ENCODE measurements around the gene ZNF629.
A peak's percentile ranks its signal among the peaks of the same experiment; 100 is the strongest.

The ZNF629 gene

DNA sequence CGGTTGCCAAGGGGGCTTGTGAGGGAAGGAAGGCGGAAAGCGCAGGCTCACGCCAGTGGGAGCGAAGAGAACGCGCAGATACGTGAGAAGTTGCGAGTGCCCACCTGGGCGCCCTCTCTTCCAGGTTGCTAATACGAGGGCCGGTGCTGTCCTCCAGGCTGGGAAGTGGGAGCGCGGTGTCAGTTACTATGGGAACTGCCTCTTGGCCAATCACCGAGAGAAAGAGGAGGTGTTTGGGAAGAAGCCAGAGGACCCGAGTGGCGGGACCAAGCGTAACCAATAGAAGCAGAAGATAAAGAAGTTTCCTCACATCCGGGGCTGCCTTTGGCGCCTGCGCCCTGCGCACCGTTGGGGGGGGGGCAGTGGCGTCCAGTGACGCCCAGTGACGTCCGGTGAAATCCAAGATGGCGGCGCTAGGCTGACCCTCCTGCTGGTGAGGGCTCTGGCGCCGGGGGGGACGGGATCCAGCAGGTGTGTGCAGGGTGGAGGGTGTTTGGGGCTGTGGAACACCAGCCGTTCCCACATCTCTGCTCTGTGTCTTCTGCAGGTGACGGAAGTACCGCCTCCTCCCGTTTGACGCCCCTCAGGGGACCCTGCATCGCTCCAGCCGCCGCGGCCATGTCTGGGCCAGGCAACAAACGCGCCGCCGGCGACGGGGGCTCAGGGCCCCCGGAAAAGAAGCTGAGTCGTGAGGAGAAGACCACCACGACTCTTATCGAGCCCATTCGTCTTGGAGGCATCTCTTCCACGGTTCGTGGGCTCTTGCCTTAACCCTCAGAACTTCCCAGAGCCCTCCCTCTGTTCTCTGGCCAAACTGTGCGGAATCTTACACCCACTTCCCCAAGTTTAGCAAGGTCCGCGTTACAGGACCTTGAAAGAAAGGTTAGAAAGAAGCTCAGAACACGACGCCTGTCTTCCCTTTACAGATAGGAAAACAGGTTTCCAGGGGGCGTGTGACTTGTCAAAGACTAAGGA lies 24.8 kb downstream of the ZNF629 start, which contains the start of the genes CFAP119 and RNF40:
Gene CFAP119 (minus strand): TSS at position 135 of the 975 bp plus-strand sequence. CDS start 314 bp downstream, outside the sequence.
Gene RNF40 (plus strand): TSS at position 395 of the 975 bp plus-strand sequence. CDS start 224 bp downstream, at position 619.
- Histone ChIP-seq H2AFZ (ENCODE audit: low read length) (peak within 1 kb of the TSS; percentile 91), H3K36me3 (replicated peaks; ENCODE audit: insufficient read depth, low read length) (peaks cover 4% of the 10 kb centered on the region; the same call in 1 of the 2 replicates)
- no peak for TF ChIP-seq EZH2phosphoT487 (IDR thresholded peaks at IDR 0.05; ENCODE audit: low read length)
- no peak for TF ChIP-seq EZH2 (optimal IDR thresholded peaks at IDR 0.05; ENCODE audit: low read depth, low read length)
- no peak for TF ChIP-seq CTCF (IDR thresholded peaks at IDR 0.05; ENCODE audit: low read length)

GRCh38 chr16:30761427-30761927 lies 25.5 kb downstream of the ZNF629 start:
- TF ChIP-seq EZH2 (optimal IDR thresholded peaks at IDR 0.05; ENCODE audit: low read depth, low read length) (no peak), EZH2phosphoT487 (IDR thresholded peaks at IDR 0.05; ENCODE audit: low read length) (no peak), CTCF (IDR thresholded peaks at IDR 0.05; ENCODE audit: low read length) (no peak)
- Histone ChIP-seq H3K27ac (ENCODE audit: low read length) (peak overlapping the region; percentile 31; the same call in 1 of the 2 replicates), H3K9me2 (replicated peaks; ENCODE audit: insufficient read depth, low read length) (no peaks in the 10 kb centered on the region), H3K9me3 (replicated peaks; ENCODE audit: insufficient read depth, low read length) (no peaks in the 10 kb centered on the region), H3K4me1 (ENCODE audit: low read length) (peaks cover 17% of the 10 kb centered on the region), H3K27me3 (replicated peaks; ENCODE audit: insufficient read depth, low read length) (no peaks in the 10 kb centered on the region), H3K4me2 (ENCODE audit: low read depth, low read length) (peak overlapping the region; percentile 72), H2AFZ (ENCODE audit: low read length) (peak overlapping the region; percentile 91), H3K9ac (ENCODE audit: low read length) (peak overlapping the region; percentile 80), H4K20me1 (ENCODE audit: insufficient read depth, low read length) (no peaks in the 10 kb centered on the region), H3F3A (ENCODE audit: insufficient read depth, low read length) (no peaks in the 10 kb centered on the region), H3K79me2 (ENCODE audit: low read length) (peaks cover 25% of the 10 kb centered on the region), H3K36me3 (replicated peaks; ENCODE audit: insufficient read depth, low read length) (peaks cover 4% of the 10 kb centered on the region; the same call in 1 of the 2 replicates), H3K4me3 (ENCODE audit: low read length) (peak overlapping the region; percentile 83)
- DNase-seq: peak; percentile 48

More for the DNA sequence above, 24.8 kb downstream of the ZNF629 start, which contains the start of the genes CFAP119 and RNF40:
- peak; percentile 95 for DNase-seq
- no peaks in the 10 kb centered on the region for H3F3A ChIP-seq (ENCODE audit: insufficient read depth, low read length)
- H3K9me2 ChIP-seq (replicated peaks; ENCODE audit: insufficient read depth, low read length): no peaks in the 10 kb centered on the region
- peak within 1 kb of the TSS; percentile 80 for H3K9ac ChIP-seq (ENCODE audit: low read length)
- H3K27me3 ChIP-seq (replicated peaks; ENCODE audit: insufficient read depth, low read length): no peaks in the 10 kb centered on the region
- H3K4me3 ChIP-seq (ENCODE audit: low read length): peak within 1 kb of the TSS; percentile 83
- peak within 1 kb of the TSS; percentile 90 for H3K4me2 ChIP-seq (ENCODE audit: low read depth, low read length)
- no peaks in the 10 kb centered on the region for H4K20me1 ChIP-seq (ENCODE audit: insufficient read depth, low read length)
- H3K79me2 ChIP-seq (ENCODE audit: low read length): peaks cover 25% of the 10 kb centered on the region
- peak within 1 kb of the TSS; percentile 35; the same call in 1 of the 2 replicates for H3K27ac ChIP-seq (ENCODE audit: low read length)
- H3K4me1 ChIP-seq (ENCODE audit: low read length): peaks cover 17% of the 10 kb centered on the region
- H3K9me3 ChIP-seq (replicated peaks; ENCODE audit: insufficient read depth, low read length): no peaks in the 10 kb centered on the region

DNA sequence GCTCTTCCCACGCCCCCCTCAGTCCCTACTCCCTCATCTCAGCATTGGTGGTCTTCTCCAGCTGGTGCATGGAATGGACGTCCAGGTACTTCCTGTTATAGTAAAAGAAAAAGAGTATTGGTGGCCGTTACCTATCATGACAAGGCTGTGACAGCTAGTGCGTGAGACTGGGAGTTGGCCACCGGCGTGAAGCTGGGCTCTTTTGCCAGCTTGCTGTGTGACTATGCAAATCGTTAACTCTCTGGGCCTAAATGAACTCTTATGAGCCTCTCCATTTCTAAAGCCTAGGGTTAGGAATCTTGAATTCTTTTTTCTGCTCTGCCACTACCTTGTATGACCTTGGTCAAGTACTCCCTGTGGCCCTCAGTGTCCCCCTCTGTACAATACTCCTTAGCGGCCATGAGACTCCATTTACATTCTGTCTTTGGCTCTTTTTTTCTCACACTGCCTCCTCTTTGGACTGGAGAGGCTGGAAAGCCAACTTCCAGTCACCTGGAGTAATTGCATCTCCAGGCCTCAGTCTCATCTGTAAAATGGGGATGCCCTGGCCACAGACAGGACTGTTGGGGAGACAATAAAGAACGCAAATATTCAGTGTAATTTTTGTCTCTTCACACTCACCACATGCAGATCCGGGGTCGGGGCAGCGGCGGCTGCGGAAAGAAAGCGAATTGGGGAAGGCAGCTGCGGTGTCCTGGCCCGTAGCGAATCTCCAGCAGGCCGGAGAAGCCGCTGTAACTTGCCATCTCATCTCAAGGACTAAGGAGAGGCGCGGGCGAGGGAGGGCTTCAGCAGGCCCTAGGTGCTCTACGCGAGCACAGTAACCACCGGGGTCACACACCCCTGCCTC lies 26.2 kb downstream of the ZNF629 start:
- Histone ChIP-seq H3K4me1 (ENCODE audit: low read length) (peaks cover 17% of the 10 kb centered on the region), H3K4me2 (ENCODE audit: low read depth, low read length) (peak overlapping the region; percentile 72), H3K9me2 (replicated peaks; ENCODE audit: insufficient read depth, low read length) (no peaks in the 10 kb centered on the region), H3K9ac (ENCODE audit: low read length) (peak overlapping the region; percentile 80; the same call in 1 of the 2 replicates), H3F3A (ENCODE audit: insufficient read depth, low read length) (no peaks in the 10 kb centered on the region), H3K4me3 (ENCODE audit: low read length) (peak overlapping the region; percentile 83), H3K27me3 (replicated peaks; ENCODE audit: insufficient read depth, low read length) (no peaks in the 10 kb centered on the region), H4K20me1 (ENCODE audit: insufficient read depth, low read length) (no peaks in the 10 kb centered on the region), H3K9me3 (replicated peaks; ENCODE audit: insufficient read depth, low read length) (no peaks in the 10 kb centered on the region), H2AFZ (ENCODE audit: low read length) (peak overlapping the region; percentile 91), H3K27ac (ENCODE audit: low read length) (peak overlapping the region; percentile 31; the same call in 1 of the 2 replicates), H3K79me2 (ENCODE audit: low read length) (peaks cover 25% of the 10 kb centered on the region), H3K36me3 (replicated peaks; ENCODE audit: insufficient read depth, low read length) (peaks cover 4% of the 10 kb centered on the region; the same call in 1 of the 2 replicates)
- DNase-seq: no peak
- TF ChIP-seq EZH2 (optimal IDR thresholded peaks at IDR 0.05; ENCODE audit: low read depth, low read length): no peak
- no peak for TF ChIP-seq CTCF (IDR thresholded peaks at IDR 0.05; ENCODE audit: low read length)
- no peak for TF ChIP-seq EZH2phosphoT487 (IDR thresholded peaks at IDR 0.05; ENCODE audit: low read length)
